ENCODE data around the gene NDUFB6.
"Not testable (repeated sequence)": the region's sequence is repeated elsewhere in the genome, so short reads cannot be mapped to it uniquely, and the experiment has no call there.

NDUFB6 gene

GRCh38 chr9:32572900-32573523, at the start of gene NDUFB6:
NDUFB6 (minus strand) TSS chr9:32573159; CDS start chr9:32573060, 99 bp downstream.
- peak; percentile 92 for DNase-seq (ENCODE audit: low read depth in 2 of 2)

- no peak for DNase-seq (ENCODE audit: low read depth in 2 of 2)
Observed at GRCh38 chr9:32618261-32618660, 45.3 kb upstream of the NDUFB6 start.

DNA sequence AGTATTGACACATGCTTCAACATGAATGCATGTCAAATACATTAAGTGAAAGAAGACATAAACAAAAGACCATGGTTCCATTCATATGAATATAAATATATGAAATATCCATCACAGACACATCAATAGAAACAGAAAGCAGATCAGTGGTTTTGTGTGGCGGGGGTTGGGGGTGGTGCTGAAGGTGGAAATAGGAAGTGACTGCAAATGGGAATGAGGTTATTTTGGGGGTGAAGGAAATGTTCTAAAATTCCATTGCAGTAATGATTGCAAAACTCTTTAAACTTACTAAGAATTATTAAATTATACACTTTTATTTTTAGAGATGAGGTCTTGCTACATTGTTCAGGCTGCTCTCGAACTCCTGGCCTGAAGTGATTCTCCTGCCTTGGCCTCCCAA, 33.9 kb upstream of the NDUFB6 start:
- DNase-seq (ENCODE audit: low read depth in 2 of 2): no peak

DNA sequence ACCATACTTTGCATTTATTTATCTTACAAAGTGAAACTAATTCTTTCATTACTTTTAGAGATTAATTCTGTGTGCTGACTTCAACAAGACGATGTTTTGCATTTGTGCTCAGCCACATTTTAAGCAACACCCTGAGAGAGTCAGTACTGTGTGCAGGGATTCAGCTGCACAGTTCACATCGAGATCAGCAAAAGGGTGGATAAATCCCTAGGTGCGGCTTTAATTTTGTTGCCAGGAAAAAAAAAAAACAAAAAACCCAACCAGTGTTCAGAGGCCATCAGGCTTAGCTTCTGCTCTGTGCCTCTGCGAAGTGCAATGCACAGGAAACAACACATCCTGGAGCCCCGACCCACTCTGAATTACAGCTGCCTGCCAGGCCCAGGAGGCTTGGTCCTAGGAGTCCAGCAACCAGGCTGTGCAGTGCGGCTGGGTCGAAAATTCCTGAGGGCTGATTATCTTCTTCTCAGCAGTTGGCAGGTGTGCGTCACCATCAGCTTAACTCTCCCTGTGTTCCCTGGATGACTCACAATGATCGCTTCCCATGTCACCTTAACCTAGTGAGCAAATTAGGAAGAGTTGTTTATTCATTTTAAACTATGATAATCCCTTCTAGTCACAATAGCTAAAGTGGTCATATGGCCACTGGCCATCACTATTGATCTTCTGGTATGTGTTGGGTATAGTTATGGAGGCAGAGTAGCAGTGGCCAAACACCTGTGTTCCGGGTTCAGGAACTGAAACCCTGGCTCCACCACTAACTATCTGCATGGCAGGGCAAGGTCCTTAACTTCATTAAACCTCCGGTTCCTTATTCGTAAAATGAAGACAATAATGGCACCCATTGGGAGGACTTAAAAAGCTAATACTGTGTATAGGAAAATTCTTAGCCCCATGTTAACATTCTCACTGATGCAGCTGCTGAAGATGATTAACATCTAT, 31.2 kb upstream of the NDUFB6 start:
- DNase-seq (ENCODE audit: low read depth in 2 of 2): no peak

GRCh38 chr9:32599021-32599420, 26.1 kb upstream of the NDUFB6 start:
- DNase-seq (ENCODE audit: low read depth in 2 of 2): not testable (repeated sequence)

GRCh38 chr9:32596936-32597335, 24.0 kb upstream of the NDUFB6 start:
- DNase-seq (ENCODE audit: low read depth in 2 of 2): no peak

DNA sequence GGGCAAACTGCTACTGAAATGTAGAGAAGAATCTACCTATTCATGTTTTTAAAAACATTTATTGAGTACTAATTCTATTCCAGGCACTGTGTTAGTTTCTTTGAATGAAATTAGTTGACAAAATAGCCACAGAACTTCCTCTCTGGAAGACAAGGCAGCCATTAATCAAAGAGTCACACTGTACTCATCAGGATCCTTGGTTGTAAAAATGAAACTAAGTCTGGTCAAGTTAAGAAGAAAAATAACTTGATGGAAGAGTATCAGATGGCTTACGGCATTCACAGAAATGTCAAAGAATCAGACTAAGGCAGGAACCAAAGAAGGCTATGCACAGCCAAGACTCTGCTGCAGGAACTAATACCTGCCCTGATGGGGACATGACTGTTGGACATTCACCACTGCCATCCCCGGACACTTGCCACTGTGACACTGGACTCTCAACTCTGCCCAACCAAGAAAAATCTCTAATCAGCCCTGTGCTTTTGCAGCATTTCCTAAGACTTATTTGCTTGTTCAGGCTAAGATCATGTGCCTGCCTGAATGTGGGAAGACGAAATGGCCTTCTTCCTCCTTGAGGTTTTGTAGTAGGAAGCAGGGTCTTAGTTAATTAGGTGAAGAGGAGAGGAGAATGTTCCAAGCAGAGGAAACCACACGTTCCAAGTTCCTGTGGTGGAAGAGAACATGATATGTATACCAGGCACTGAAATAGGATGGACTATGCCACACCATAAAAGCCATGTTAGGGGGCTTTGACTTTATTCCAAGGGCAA, 23.3 kb upstream of the NDUFB6 start:
- no peak for DNase-seq (ENCODE audit: low read depth in 2 of 2)

- no peak for DNase-seq (ENCODE audit: low read depth in 2 of 2)
Observed at GRCh38 chr9:32590898-32591297, 17.9 kb upstream of the NDUFB6 start.

DNA sequence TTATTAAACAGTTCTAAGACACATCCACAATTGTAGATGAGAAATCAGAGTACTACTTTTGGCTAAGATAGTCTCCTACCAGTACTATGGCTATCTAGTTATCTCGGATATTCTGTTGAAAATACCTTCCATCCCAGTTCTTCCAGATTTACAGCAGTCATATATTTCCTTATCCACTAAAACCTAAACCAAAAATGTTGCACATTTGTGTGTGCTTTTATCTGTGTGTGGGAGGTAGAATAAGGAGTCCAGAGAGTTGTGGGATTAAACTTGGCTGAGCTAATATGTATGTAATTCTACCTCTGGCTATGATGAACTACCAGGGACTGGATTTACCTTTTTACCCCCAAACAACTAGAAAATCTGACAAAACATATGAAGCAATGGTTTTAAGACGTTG, 17.5 kb upstream of the NDUFB6 start:
- DNase-seq (ENCODE audit: low read depth in 2 of 2): no peak

GRCh38 chr9:32589083-32589723, 16.2 kb upstream of the NDUFB6 start:
- DNase-seq (ENCODE audit: low read depth in 2 of 2): no peak

DNA sequence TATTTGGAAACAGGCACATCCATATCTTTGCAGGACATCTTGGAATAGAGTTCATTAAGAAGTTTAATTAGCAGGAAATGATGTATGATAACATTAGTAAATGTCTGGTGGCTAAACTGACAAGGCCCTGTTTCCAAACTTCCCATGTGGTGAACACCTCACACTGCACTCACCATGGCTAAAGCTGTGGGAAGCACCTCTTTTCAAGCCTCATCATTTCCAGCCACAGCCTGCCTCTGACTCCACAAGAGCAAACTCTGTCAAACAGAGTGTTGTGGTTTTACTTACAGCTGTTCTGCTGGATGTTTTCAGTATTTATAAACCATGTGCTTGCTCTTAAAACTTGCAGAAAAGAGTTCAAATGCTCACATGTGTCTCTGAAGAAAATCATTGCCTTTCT, 14.9 kb upstream of the NDUFB6 start:
- no peak for DNase-seq (ENCODE audit: low read depth in 2 of 2)

- DNase-seq (ENCODE audit: low read depth in 2 of 2): no peak
Observed at GRCh38 chr9:32584784-32585183, 11.8 kb upstream of the NDUFB6 start.

DNA sequence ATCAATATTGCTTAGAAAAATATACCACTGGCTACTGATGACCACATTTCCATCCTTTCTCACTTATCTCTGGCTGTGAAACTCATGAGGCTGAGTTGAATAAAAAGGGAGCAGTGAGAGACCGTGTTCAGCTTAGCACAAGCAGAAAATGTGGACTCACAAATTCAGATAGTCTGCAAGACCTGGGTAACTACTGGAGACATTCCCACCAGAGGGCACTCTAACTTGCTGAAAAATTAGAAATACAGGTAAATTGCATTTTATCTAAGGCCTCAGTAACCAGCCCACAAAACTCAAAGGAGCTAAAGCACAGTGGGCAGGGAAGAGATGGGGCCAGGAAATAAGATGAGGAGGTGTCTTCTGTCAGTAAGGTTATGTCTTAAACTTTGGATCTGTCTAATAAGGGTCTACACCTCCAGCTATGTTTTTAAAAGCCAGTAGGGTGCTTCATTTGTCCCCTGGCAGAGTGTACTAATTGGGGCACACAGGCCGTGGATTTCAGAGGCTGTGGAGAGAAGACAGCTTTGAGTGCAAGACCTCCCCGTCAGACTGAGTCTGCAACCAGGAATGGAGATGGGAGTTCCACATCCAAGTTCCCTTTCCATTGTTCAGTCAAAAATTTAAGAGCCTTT, 8.7 kb upstream of the NDUFB6 start:
- no peak for DNase-seq (ENCODE audit: low read depth in 2 of 2)

DNA sequence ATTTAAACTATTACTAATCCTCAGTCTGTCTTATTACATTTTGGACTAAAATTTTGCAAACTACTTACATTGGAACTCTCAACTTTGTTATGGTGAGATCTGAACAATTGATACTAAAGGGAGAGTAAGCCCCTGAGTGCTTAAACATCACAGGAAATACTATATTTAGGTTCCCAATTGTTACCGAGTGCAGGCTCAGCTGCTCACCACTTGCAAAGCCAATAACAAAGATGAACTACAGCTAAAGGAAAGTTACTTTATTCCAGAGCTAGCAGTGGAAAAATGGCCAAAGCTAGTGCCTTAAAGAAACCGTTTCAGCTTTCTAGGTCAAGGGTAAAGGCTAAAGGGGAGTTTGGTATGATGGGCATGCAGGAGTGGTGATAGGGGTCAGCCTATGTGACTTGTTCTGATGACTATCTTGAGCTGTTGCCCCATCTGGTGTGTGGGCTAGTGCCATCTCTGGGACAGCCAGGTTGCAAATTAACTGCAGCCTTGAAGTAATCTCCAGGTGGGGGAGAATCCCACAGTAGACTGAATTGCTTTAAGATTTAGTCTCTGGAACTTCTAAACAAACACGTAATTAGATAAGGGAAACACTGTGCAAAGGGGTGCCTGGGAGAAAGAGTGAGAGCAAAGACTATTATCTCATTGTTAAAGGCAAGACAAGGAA, 7.8 kb upstream of the NDUFB6 start:
- no peak for DNase-seq (ENCODE audit: low read depth in 2 of 2)

- DNase-seq (ENCODE audit: low read depth in 2 of 2): peak; percentile 21 to 43
Observed at GRCh38 chr9:32579706-32580331, 6.9 kb upstream of the NDUFB6 start.

DNA sequence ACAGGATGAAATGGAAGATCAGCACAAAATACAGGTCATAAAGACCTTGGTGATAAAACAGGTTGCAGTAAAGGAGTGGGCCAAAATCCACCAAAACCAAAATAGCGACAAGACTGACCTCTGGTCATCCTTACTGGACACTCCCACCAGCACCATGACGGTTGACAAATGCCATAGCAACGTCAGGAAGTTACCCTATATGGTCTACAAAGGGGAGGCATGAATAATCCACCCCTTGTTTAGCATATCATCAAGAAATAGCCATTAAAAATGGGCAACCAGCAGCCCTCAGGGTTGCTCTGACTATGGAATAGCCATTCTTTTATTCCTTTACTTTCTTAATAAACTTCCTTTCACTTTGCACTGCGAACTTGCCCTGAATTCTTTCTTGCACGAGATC, 6.0 kb upstream of the NDUFB6 start:
- DNase-seq (ENCODE audit: low read depth in 2 of 2): no peak

- DNase-seq (ENCODE audit: low read depth in 2 of 2): no peak
Observed at GRCh38 chr9:32577316-32577715, 4.4 kb upstream of the NDUFB6 start.

DNA sequence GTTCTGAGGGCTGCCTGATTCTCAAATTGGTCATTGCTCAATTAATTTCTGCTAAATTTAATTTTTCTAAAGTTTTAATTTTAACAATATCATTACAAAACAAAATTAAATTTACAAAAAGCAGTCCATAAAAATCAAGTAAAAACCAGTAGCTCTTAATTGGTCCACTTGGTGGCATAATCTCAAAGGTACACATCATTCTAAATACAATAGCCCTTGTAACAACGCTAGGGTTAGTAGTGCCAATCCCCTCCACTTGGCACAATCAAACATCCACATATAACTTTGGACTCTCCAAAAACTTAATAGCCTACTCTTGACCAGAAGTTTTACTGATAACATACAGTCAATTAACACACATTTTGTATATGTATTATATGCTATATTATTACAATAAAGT, 1.9 kb upstream of the NDUFB6 start:
- no peak for DNase-seq (ENCODE audit: low read depth in 2 of 2)

GRCh38 chr9:32573821-32574220, 862 bp upstream of the NDUFB6 start:
- DNase-seq (ENCODE audit: low read depth in 2 of 2): no peak

All from stimulated activated CD8-positive, alpha-beta memory T cell treated with anti-CD3 and anti-CD28 coated beads, Interleukin-15, amount 100 ng/mL, for 48 hours (primary cell).